ENCODE results near the gene ASL.
"Not testable (repeated sequence)": the region's sequence is repeated elsewhere in the genome, so short reads cannot be mapped to it uniquely, and the experiment has no call there.

The ASL gene

DNA sequence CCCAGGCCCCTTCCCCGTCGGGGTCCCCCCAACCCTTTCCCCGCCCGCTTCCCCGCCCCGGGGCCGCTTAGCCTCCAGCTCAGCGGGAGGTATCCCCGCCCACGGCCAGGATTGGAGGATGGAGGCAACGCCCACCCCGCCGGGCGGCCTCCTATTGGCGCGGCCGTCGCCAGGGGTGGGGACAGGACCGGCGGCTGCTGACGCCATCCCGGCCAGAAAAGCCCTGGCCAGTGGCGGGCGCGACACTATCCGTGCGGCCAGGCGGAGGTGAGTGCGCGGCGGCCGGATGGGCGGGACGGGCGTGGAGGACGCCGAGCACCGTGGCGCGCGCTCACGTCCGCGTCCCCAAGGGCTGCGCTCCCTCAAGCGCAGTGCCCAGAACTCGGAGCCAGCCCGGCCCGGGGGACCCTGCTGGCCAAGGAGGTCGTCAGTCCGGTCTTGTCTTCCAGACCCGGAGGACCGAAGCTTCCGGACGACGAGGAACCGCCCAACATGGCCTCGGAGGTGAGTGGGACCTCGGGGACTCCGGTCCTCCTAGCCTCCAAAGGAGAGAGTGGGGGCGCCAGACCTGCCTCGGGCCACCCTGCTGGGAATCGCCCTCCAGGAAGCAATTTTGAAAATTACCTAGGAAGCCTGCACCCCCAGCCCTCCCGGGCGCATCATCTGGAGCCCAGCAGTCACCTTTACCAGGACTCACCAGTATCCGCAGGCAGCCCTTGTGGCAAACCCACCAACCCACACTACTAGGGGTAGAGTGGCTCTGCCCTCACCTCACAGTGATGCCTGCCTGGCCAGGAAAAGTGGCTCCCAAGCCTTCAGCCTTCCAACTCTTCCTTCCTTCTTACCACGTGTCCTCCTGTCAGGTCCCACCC is at the start of gene ASL:
Gene ASL (plus strand): TSS at position 230 of the 872 bp plus-strand sequence. CDS start 263 bp downstream, at position 493.
- peak; percentile 47 for DNase-seq

DNA sequence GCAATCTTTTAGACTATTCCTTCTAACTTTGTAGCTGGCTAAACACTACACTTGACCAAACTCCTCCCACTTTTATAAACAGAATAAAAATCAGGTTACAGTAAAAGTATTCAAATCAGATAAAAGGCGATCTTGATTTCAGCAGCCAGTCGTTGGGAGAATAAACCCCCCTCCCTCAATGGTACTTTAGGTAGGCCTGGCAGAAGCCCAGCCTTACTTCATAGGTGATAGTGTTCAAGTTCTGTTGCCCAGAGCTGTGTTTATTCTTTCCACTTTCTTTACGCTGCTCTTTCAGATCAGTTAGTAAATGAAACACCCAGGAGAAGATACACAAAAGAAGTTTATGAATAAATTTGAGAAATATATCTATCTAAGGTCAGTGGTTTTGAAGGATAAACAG is 47.3 kb upstream of the ASL start:
- not testable (repeated sequence) for DNase-seq

DNA sequence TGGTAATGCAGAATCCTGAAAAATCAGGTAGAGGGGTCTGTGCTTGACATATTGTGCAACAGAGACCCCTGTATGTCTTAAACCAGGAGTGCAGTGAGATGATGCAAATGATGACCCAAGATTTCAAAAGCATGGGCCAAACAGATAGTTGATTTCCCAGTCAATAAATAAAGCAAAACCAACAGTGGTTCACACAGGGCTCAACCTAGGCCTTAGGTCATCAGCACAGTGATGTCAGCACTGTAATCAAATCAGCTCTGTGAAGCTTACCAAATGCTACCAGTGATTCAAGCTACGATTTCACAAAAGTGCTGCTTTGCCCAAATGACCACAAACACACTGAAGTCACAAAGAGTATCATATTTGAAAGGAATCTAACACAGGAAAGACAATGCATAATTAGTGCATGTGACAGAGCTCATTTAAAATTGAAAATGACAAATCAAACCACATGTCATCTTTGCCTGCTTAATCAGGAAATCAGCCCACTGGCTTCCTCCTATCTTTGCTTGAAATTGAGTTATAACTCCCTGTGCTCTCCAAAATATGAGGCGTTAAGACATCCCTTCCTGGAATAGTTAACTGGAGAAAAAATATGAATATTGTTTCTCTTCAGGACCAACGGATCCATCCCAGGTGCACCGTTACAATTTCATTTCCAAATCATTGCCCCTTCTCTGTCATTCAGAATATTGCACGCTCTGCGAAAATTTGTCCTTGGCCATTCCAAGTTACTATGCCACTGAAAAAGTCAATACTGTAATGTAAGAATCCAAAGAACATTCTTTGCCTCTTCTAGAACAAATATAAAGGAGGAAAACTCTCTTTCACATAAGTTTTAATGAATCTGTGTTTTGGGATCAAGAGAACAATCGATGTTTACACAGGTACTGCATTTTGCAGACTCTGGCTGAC is 41.9 kb upstream of the ASL start:
- DNase-seq, result no peak

DNA sequence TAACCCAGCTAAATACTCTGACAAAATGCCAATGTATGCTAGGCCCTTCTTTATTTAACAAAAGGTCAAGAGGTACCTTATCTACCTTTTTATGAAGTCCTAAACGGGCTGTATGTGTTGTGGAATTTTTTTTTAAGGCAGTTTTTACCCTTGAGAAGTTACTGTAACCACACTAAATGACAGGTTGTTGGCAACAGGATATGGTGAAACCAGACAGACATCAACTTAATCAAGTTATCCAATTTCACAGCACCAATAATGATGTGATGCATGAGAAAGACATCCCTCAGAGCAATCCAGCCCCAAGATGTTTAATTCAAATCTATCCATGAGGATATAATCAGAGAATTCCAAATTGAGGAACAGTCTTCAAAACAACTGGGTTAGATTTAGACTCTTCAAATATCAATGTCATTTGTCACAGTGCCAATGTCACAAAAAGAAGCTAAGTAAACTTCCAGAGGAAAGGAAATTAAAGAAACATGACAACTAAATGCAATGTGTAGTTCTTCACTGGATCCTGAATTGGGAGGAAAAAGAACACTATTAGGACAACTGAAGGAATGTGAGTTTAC is 41.1 kb upstream of the ASL start:
- not testable (repeated sequence) for DNase-seq

DNA sequence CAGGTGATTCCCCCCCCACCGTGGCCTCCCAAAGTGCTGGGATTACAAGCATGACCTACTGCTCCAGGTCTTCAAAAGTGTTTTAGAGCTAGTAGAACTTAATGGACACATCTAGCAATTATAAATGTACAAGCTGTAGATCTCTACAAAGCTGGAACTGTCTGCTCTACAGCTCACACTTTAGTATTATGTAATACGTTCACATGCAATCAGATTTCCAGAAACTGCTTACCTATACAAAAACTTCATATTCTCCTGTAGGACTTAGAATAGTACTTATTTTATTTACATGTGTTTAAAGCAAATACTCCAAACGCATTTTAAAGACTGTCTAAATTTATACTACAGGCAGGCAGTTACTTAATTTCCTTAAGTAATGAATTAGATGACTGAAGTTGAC is 39.2 kb upstream of the ASL start:
- no peak for DNase-seq

DNA sequence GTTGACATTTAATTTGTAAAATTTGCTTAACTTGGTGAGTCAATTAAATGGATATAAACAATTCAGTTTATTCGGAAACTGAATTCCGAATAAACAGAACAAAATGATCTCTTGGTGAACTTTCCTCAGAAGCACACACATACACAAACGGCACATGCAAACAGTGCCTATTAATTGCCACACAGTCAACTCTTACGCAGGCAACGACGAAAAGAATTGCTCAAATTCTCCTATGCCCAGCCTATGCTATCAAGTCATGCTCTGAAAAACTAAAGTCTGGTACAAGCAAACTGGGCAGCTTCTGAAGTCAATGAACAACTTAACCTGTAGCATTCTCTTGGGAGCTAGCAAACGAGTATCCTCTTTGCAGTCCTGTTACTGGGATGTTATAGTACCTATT is 38.8 kb upstream of the ASL start:
- DNase-seq, result no peak

DNA sequence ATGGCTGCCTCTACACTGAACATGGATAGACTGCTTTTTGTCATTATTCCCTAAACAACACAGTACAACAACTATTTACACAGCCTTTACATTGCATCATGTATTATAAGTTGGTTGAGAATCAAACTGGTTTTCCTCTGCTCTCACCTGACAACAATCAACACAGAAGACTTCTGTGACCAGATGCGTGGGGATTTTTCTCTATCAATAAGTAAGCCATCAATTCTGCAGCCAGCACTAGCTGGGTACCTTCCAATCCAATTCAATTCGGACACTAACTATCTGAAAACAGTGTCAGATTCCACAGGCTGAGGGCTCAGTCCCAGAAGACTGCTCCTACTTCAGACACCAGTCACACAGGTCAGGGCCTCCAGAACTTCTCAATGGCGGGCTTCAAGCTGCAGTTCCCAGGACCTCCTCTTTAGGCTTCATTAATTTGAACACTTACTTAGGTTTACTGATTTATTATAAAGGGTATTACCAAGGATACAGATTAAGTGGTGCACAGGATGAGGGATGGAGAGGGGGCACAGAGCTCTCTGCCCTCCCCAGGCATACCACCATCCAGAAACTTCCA is 36.4 kb upstream of the ASL start:
- no peak for DNase-seq

DNA sequence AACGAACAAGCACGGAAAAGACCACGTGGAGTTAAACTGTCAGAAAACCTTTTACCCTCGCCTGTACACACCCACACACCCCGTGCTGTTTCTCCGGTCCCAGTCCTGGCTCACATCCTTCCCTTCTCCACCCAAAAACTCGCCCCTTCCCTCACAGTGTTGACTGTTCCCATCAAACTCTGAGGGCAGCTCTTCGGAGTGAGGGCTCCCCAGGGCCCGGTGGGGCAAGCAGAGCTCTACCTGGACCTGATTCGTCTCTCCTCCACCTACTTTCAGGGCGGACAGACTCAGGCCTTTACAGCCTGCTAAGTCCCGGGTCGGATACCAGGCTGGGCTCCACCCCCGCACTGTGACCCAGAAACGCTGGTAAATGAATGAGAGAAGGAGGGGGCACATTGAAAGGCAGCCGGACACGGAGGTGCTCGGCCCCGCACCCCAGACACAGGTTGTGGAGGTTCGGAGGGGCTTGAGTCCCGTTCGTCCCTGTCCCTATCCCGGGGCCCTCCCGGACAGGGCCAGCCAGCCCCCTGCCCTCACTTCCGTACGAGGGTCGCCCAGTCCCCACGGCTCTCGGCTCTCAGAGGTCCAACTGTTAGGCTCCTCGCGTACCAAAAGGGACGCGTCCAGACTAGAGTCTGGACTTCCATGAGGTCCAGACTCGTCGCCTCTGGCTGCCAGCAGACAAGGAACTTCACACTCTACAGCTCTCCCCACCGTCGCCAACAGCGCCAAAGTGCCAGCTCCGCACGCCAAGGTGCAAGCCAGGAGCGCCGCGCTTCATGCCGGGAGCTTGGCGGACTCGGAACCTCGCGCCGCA is 31.7 kb upstream of the ASL start:
- DNase-seq, result no peak

DNA sequence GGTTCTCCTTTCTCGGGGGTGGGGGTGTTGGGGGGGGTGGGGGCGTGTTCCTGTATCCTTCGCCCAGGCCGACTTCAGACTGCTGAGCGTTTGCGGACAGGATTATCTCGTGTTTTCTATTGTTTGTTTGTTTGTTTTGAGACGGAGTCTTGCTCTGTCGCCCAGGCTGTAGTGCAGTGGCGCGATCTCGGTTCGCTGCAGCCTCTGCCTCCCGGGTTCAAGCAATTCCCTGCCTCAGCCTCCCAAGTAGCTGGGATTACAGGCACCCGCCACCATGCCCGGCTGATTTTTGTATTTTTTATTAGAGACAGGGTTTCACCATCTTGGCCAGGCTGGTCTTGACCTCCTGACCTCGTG is 31.1 kb upstream of the ASL start:
- DNase-seq, result not testable (repeated sequence)

DNA sequence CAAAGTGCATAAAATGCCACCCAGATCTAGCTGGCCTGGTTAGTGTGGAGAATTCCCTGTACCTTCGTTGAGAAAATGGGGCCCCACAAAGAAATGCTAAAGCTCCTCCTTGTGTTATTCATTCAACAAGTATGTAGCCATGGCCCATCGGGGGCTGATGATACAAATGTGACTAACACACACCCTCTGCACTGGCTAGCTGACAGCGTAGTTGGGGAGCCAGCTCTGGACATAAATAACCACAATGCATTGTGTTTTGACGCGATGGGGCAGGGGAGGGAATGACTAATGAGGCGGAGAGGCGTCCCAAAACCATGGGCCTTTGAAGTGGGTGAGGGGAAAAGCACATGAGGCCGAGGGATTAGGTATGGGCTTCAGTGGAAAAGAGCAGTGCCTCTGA is 28.2 kb upstream of the ASL start:
- no peak for DNase-seq

DNA sequence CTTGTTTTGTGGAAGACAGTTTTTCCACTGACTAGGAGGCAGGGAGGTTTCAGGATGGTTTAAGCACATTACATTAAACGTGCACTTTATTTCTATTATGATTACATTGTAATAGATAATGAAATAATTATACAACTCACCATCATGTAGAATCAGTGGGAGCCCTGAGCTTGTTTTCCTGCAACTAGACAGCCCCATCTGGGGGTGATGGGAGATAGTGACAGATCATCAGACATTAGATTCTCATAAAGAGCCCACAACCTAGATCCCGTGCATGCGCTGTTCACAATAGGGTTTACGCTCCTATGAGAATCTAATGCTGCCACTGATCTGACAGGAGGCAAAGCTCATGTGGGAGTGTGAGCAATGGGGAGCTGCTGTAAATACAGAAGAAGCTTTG is 25.7 kb upstream of the ASL start:
- not testable (repeated sequence) for DNase-seq

DNA sequence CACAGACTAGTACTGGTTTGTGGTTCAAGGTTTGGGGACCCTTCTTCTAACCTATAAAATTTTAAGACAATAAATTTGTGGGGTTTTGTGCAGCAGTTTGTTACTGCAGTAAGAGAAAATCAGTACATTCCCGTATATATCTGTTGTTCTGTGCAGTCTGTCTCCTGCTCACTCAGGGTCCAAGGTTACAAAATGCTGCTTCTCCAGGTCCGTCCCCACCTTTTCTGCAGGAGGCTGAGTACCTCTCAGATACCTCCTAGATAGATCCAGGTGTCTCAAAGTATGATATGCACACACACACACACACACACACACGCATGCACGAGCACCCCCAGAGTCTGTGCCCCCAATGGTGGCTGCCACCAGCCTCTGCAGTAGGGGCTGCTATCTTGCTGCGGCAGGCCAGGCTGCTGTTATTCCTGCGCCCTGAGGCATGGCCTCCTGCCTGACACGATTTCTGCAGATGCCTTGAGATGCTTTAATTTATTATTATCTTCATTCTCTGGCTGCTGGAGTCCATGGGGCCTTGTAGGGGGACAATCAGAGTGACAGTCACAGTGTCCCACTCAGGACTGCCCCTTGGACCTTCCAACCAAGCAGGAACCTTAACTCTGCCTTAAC is 25.2 kb upstream of the ASL start:
- DNase-seq, result no peak

DNA sequence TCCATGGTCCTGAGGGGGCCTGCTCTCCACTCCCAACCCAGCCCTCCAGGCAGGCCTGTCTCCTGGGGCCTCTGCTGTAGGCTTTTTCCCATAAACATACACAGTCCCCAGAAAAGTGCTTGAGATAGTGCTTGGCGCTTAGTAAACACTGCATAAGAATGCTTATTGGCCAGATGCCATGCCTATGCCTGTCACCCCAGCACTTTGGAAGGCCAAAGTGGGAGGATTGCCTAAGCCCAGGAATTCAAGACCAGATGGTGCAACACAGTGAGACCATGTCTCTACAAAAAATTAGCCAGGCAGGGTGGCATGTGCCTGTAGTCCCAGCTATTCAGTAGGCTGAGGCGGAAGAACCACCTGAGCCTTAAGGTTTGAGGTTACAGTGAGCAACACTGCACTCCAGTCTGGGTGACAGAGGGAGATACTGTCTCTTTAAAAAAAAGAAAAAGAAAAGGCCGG is 24.6 kb upstream of the ASL start:
- no peak for DNase-seq

DNA sequence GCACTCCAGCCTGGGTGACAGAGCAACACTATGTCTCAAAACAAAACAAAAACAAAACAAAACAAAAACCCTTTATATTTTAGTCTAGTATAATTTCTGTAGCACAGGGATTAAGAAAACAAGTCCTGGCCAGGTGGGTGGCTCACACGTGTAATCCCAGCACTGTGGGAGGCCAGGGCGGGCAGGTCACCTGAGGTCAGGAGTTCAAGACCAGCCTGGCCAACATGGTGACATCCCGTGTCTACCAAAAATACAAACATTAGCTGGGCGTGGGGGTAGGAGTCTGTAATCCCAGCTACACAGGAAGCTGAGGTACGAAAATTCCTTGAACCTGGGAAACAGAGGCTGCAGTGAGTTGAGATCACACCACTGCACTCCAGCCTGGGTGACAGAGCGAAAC is 23.2 kb upstream of the ASL start:
- DNase-seq, result no peak

DNA sequence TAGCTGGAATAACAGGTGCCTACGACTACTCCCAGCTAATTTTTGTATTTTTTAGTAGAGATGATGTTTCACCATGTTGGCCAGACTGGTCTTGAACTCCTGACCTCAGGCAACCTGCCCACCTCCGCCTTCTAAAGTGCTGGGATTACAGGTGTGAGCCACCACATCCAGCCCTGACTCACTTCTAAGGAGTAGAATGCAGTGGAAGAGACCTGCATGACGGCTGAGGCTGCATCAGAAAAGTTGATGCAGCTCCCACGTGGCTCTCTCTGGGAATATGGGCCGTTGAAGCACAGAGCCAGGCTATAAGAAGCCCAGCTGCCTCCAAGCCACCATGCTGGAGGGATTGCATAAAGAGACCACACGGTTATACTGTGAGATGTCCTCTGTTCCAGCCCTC is 21.6 kb upstream of the ASL start:
- no peak for DNase-seq

DNA sequence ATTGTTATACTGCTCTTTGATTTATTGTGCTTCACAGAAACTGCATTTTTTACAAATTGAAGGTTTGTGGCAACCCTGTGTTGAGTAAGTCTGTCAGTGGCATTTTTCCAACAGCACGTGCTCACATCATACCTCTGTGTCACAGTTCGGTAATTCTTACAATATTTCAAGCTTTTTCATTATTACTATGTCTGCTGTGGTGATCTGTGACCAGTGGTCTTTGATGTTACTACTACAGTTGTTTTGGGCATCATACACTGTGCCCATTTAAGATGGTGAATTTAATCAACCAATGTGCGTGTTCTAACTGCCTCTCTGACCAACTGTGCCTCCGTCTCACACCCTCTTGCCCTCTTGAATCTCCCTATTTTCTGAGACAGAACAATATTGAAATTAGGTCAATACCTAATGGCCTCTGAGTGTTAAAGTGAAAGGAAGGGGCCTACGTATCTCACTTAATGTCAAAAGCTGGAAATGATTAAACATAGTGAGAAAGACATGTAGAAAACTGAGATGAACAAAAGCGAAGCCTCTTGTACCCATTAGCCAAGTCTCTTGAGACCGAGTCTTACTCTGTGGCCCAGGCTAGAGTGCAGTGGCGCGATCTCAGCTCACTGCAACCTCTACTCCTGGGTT is 20.2 kb upstream of the ASL start:
- no peak for DNase-seq

DNA sequence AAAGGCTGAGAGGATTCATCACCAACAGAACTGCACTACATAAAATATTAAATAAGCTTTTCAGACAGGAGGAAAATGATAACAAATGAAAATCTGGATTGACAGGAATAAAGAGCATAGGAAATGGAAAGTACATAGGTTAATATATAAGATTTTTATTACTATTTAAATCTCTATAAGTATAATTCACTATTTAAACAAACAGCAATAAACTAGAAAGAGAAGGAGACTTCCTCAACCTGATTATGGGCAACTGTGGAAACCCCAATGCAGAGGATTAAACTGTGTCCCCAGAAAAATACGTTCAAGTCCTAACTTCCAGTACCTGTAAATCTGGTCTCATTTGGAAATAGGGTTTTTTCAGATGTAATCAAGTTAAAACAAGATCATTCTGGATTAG is 14.8 kb upstream of the ASL start:
- DNase-seq, result no peak

DNA sequence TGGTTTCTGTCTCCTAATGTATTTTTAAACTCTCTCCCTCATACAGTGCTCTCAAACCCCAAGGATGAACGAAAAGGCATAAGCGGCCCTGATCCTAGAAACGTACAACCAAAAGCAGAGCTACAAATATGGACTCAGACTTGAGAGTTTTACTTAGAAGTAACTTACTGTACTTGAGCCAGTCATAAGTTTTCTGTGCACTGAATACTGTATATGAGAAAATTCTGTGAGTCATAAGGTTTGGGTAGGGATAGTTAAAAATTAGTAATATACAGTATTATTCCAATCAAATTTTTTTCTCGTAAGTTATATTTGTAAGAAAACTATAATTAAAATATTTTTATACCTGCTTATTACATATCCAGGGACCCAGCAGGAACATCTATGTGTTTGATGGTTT is 5.9 kb upstream of the ASL start:
- no peak for DNase-seq

DNA sequence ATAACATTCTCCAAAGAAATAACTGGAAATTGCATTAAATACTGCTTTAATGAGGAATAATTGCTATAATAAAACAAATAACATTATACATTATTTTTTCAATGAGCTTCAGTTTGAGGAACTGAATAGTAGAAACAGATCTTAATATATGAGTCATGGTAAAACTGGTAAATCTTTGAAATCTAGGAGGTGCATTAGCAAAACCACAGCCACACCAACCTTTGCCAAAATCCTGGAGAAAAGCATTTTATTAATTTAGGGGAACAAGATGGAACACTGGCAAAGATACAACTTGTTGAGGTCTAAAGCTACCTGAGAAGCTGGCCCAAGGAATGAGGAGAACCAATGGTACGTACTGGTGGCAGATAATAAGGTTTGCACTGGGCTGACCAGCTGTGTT is 5.4 kb upstream of the ASL start:
- DNase-seq, result no peak

DNA sequence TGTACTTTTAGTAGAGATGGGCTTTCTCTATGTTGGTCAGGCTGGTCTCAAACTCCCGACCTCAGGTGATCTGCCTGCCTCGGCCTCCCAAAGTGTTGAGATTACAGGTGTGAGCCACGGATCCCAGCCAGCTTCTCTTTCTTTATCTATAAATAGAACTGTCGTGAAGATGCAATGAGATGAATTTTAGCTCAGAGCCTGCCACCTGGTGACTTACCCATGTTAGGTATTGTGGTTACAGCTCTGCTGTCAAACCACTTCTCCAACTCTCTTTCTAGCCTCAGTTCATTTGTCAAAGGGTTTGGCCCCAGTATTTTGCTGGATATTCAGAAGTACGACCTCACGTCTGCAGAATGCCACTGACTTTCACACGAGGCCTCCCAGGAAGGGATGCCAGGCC is 3.4 kb upstream of the ASL start:
- not testable (repeated sequence) for DNase-seq
